Activated naive CD8-positive, alpha-beta T cell treated with anti-CD3 and anti-CD28 coated beads for 36 hours (primary cell): ENCODE measurements around the gene ARHGAP23. TPM values are rescaled to one million over a fixed set of nuclear protein-coding genes. Genes with fewer than 3 reads are reported as not detected.
A peak's percentile ranks its signal among the peaks of the same experiment; 100 is the strongest.
"Not testable (repeated sequence)": the region's sequence is repeated elsewhere in the genome, so short reads cannot be mapped to it uniquely, and the experiment has no call there.

Experiments used
- DNase-seq: peaks from one replicate; pipeline ENCODE4 v3.0.0; 2021
- H3K27ac Mint-ChIP-seq: one replicate; pipeline ENCODE4 v1.8.0; 2022; ENCODE audit warnings: mild to moderate bottlenecking, moderate library complexity, mixed read lengths
- H3K27me3 Mint-ChIP-seq: one replicate; pipeline ENCODE4 v1.8.0; 2022; ENCODE audit warnings: mild to moderate bottlenecking, mixed read lengths
- H3K36me3 Mint-ChIP-seq: one replicate; pipeline ENCODE4 v1.8.0; 2021; ENCODE audit warnings: mild to moderate bottlenecking, mixed read lengths
- H3K4me1 Mint-ChIP-seq: one replicate; pipeline ENCODE4 v1.8.0; 2021; ENCODE audit warnings: mixed read lengths
- H3K4me3 Mint-ChIP-seq: one replicate; pipeline ENCODE4 v1.8.0; 2022; ENCODE audit warnings: mild to moderate bottlenecking, moderate library complexity, mixed read lengths
- H3K9me3 Mint-ChIP-seq: one replicate; pipeline ENCODE4 v1.8.0; 2022; ENCODE audit warnings: mixed read lengths
- total RNA-seq, 2 experiments: library from RNA; stranded (reverse); gene quantifications; one replicate each; pipeline ENCODE4 v1.2.3, GENCODE V29; 2021

The ARHGAP23 gene
- total RNA-seq, 2 experiments from 2014 or later = 0.08 to 0.66 TPM

- Mint-ChIP-seq H3K4me1 (peaks cover 7% of the 10 kb centered on the region), H3K9me3 (no peaks in the 10 kb centered on the region), H3K4me3 (no peak overlapping the region), H3K27ac (no peak overlapping the region), H3K36me3 (no peaks in the 10 kb centered on the region), H3K27me3 (peaks cover 45% of the 10 kb centered on the region)
- DNase-seq = peak; percentile 22
These were observed 543 bp downstream of the ARHGAP23 start for GRCh38 chr17:38428643-38429371.

- no peaks in the 10 kb centered on the region for H3K36me3 Mint-ChIP-seq
- peaks cover 7% of the 10 kb centered on the region for H3K4me1 Mint-ChIP-seq
- H3K9me3 Mint-ChIP-seq = no peaks in the 10 kb centered on the region
- H3K4me3 Mint-ChIP-seq = peak overlapping the region; percentile 30
- DNase-seq = no peak
- no peak overlapping the region for H3K27ac Mint-ChIP-seq
- H3K27me3 Mint-ChIP-seq = peaks cover 38% of the 10 kb centered on the region
These were observed 1.3 kb downstream of the ARHGAP23 start for GRCh38 chr17:38429476-38430100.

- Mint-ChIP-seq H3K36me3 (no peaks in the 10 kb centered on the region), H3K27me3 (peaks cover 30% of the 10 kb centered on the region), H3K9me3 (no peaks in the 10 kb centered on the region), H3K4me3 (no peak overlapping the region), H3K27ac (no peak overlapping the region), H3K4me1 (peaks cover 7% of the 10 kb centered on the region)
- DNase-seq = no peak
These were observed 2.1 kb downstream of the ARHGAP23 start for GRCh38 chr17:38430316-38430715.

GRCh38 chr17:38430822-38431221 is 2.6 kb downstream of the ARHGAP23 start:
- Mint-ChIP-seq H3K4me3 (no peak overlapping the region), H3K27me3 (peaks cover 25% of the 10 kb centered on the region), H3K9me3 (no peaks in the 10 kb centered on the region), H3K4me1 (peaks cover 7% of the 10 kb centered on the region), H3K36me3 (no peaks in the 10 kb centered on the region), H3K27ac (no peak overlapping the region)
- no peak for DNase-seq

- H3K27me3 Mint-ChIP-seq = peaks cover 22% of the 10 kb centered on the region
- no peaks in the 10 kb centered on the region for H3K9me3 Mint-ChIP-seq
- H3K36me3 Mint-ChIP-seq = no peaks in the 10 kb centered on the region
- DNase-seq = no peak
- no peak overlapping the region for H3K4me3 Mint-ChIP-seq
- H3K27ac Mint-ChIP-seq = no peak overlapping the region
- H3K4me1 Mint-ChIP-seq = peaks cover 7% of the 10 kb centered on the region
These were observed 3.3 kb downstream of the ARHGAP23 start for GRCh38 chr17:38431346-38432145.

GRCh38 chr17:38434178-38434665 is 6.0 kb downstream of the ARHGAP23 start:
- Mint-ChIP-seq H3K27me3 (peaks cover 7% of the 10 kb centered on the region), H3K4me1 (no peaks in the 10 kb centered on the region), H3K4me3 (no peak overlapping the region), H3K9me3 (no peaks in the 10 kb centered on the region), H3K27ac (no peak overlapping the region), H3K36me3 (no peaks in the 10 kb centered on the region)
- DNase-seq = no peak

GRCh38 chr17:38435795-38436194 is 7.5 kb downstream of the ARHGAP23 start:
- no peaks in the 10 kb centered on the region for H3K4me1 Mint-ChIP-seq
- no peak overlapping the region for H3K4me3 Mint-ChIP-seq
- no peaks in the 10 kb centered on the region for H3K36me3 Mint-ChIP-seq
- no peaks in the 10 kb centered on the region for H3K27me3 Mint-ChIP-seq
- DNase-seq = no peak
- no peak overlapping the region for H3K27ac Mint-ChIP-seq
- H3K9me3 Mint-ChIP-seq = no peaks in the 10 kb centered on the region

- DNase-seq = no peak
- Mint-ChIP-seq H3K27me3 (no peaks in the 10 kb centered on the region), H3K9me3 (no peaks in the 10 kb centered on the region), H3K36me3 (no peaks in the 10 kb centered on the region), H3K27ac (no peak overlapping the region), H3K4me1 (no peaks in the 10 kb centered on the region), H3K4me3 (no peak overlapping the region)
These were observed 8.1 kb downstream of the ARHGAP23 start for GRCh38 chr17:38436386-38436785.

- H3K4me3 Mint-ChIP-seq, DNase-seq, H3K4me1 Mint-ChIP-seq, H3K36me3 Mint-ChIP-seq, H3K27ac Mint-ChIP-seq, H3K27me3 Mint-ChIP-seq, H3K9me3 Mint-ChIP-seq: not testable (repeated sequence)
These were observed 9.0 kb downstream of the ARHGAP23 start for GRCh38 chr17:38437313-38437712.

- H3K27me3 Mint-ChIP-seq = peaks cover 4% of the 10 kb centered on the region
- no peak overlapping the region for H3K4me3 Mint-ChIP-seq
- peaks cover 5% of the 10 kb centered on the region for H3K4me1 Mint-ChIP-seq
These were observed 11.2 kb downstream of the ARHGAP23 start for GRCh38 chr17:38439436-38439835.

GRCh38 chr17:38440614-38441397 is 12.5 kb downstream of the ARHGAP23 start:
- Mint-ChIP-seq H3K9me3 (no peaks in the 10 kb centered on the region), H3K36me3 (no peaks in the 10 kb centered on the region), H3K27ac (no peak overlapping the region), H3K4me3 (no peak overlapping the region), H3K27me3 (peaks cover 4% of the 10 kb centered on the region), H3K4me1 (peaks cover 5% of the 10 kb centered on the region)
- no peak for DNase-seq

More at GRCh38 chr17:38439436-38439835, 11.2 kb downstream of the ARHGAP23 start:
- H3K9me3 Mint-ChIP-seq = no peaks in the 10 kb centered on the region
- no peak for DNase-seq
- H3K36me3 Mint-ChIP-seq = no peaks in the 10 kb centered on the region
- H3K27ac Mint-ChIP-seq = no peak overlapping the region

- H3K4me3 Mint-ChIP-seq = no peak overlapping the region
- H3K9me3 Mint-ChIP-seq = no peaks in the 10 kb centered on the region
- H3K4me1 Mint-ChIP-seq = peaks cover 5% of the 10 kb centered on the region
- no peaks in the 10 kb centered on the region for H3K36me3 Mint-ChIP-seq
- peaks cover 4% of the 10 kb centered on the region for H3K27me3 Mint-ChIP-seq
- no peak for DNase-seq
- no peak overlapping the region for H3K27ac Mint-ChIP-seq
These were observed 13.3 kb downstream of the ARHGAP23 start for GRCh38 chr17:38441429-38442061.

GRCh38 chr17:38442548-38442947 is 14.3 kb downstream of the ARHGAP23 start:
- Mint-ChIP-seq H3K4me3 (no peak overlapping the region), H3K36me3 (no peaks in the 10 kb centered on the region), H3K4me1 (peaks cover 5% of the 10 kb centered on the region), H3K9me3 (no peaks in the 10 kb centered on the region), H3K27me3 (peaks cover 4% of the 10 kb centered on the region), H3K27ac (no peak overlapping the region)
- no peak for DNase-seq

- Mint-ChIP-seq H3K4me3 (no peak overlapping the region), H3K9me3 (no peaks in the 10 kb centered on the region), H3K4me1 (peaks cover 5% of the 10 kb centered on the region), H3K36me3 (no peaks in the 10 kb centered on the region), H3K27me3 (peaks cover 4% of the 10 kb centered on the region), H3K27ac (no peak overlapping the region)
- DNase-seq = no peak
These were observed 15.2 kb downstream of the ARHGAP23 start for GRCh38 chr17:38443356-38444031.
